Measurements from ENCODE around the gene USP10. TPM values are rescaled to one million over a fixed set of nuclear protein-coding genes. Genes with fewer than 3 reads are reported as not detected.

Gene USP10, protein sequence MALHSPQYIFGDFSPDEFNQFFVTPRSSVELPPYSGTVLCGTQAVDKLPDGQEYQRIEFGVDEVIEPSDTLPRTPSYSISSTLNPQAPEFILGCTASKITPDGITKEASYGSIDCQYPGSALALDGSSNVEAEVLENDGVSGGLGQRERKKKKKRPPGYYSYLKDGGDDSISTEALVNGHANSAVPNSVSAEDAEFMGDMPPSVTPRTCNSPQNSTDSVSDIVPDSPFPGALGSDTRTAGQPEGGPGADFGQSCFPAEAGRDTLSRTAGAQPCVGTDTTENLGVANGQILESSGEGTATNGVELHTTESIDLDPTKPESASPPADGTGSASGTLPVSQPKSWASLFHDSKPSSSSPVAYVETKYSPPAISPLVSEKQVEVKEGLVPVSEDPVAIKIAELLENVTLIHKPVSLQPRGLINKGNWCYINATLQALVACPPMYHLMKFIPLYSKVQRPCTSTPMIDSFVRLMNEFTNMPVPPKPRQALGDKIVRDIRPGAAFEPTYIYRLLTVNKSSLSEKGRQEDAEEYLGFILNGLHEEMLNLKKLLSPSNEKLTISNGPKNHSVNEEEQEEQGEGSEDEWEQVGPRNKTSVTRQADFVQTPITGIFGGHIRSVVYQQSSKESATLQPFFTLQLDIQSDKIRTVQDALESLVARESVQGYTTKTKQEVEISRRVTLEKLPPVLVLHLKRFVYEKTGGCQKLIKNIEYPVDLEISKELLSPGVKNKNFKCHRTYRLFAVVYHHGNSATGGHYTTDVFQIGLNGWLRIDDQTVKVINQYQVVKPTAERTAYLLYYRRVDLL
- 10 to 100 TPM; 75.2 to 75.8 TPM for total RNA-seq

DNA sequence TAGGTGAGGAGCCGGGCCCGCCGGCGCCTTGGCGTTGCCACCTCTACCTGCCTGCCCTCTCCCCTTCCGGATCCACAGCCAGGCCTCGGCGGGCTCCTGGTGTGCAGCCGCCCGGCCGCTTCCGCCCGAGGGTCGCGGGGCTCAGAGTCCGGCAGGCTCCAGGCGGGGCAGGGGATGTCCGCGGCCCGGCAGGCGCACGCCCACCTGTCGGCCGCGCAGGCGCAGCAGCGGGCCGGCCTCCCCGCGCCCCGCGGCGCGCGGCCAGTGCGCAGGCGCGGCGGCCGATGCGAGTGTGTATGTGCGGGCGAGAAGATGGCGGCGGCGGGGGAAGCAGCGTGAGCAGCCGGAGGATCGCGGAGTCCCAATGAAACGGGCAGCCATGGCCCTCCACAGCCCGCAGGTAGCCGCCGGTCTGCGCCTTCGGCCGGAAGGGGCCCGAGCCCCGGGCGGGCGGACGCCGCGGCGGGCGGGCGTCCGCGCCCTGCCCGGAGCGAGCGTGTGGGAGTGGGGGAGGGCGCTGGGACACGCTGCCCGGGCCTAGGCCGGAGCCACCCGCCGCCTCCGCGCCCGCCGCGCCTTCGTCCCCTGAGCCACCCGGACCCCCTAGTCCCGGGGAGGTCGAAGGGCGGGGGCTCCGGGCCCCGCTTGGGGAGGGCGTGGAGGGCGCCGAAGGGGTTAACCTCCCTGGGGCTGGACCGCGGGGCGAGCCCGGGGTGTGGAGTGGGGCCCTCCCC, at the start of gene USP10:
USP10 (plus strand) TSS at position 289 of the 734 bp plus-strand sequence; CDS start at position 380, 91 bp downstream.
- ATAC-seq (ENCODE audit: low read depth) (peak; percentile 92), DNase-seq (peak; percentile 95)
- Mint-ChIP-seq H3K36me3 (no peaks in the 10 kb centered on the region), H3K4me1 (peaks cover 20% of the 10 kb centered on the region), H3K9me3 (no peaks in the 10 kb centered on the region), H3K4me3 (peak within 1 kb of the TSS; percentile 97), H3K27ac (peak within 1 kb of the TSS; percentile 96), H3K27me3 (no peaks in the 10 kb centered on the region)
- POLR2A ChIA-PET: interaction anchor here (1.0 to 1.3 kb wide), 4 partner anchors 8 to 583 kb away, joined by 3 to 5 read pairs (median 4); partner anchors contain the start of gene MBTPS1

DNA sequence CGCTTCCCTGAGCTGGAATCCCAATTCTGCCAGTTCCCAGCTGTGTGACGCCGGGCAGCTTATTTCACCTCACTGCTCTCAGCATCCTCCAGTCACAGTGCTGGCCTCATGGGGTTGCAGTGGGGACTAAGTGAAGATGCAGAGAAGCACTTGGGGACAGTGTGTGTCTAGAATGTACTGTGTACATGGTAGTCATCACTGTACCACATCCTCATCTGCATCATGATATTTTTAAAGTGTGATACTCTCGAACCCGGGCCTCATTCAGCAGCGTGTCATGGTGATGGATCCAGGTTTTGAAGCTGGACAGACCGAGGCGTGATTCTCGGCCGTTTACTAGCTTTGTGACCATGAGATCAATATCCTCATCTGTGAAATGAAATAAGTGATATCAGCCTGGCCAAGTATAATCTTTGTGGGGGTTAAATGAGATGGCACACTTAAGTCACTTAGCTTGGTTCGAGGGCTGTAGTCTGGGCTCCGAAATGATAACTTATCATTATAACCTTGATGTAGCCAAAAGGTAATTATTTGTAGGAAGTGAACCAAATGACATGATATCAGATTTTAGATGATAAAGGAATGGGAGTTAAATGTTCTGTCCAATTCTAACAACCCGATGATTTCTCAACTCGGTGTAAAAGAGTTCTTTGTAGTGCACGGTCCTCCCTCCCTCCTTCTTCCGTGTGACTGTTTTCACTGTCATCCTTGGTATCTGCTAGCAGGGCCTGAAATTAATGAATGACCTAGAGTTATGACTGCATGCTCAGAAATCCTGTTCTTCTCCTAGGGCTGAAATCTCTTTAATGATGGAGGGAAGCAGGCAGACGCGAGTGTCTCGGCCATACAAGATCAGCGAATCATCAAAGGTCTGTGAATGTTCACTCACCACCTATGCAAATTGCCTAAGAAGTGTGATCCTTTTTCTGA, 49.5 kb upstream of the USP10 start:
- no peak overlapping the region for H3K27ac Mint-ChIP-seq
- peaks cover 2% of the 10 kb centered on the region for H3K9me3 Mint-ChIP-seq
- H3K27me3 Mint-ChIP-seq: peaks cover 17% of the 10 kb centered on the region
- DNase-seq: no peak
- H3K4me3 Mint-ChIP-seq: peak overlapping the region; percentile 68
- POLR2A ChIA-PET: interaction anchor here (0.7 to 1.4 kb wide), 2 partner anchors 135 to 136 kb away, joined by 4 read pairs; no protein-coding TSS in a partner anchor
- peaks cover 39% of the 10 kb centered on the region for H3K36me3 Mint-ChIP-seq
- no peak for ATAC-seq (ENCODE audit: low read depth)
- peaks cover 39% of the 10 kb centered on the region for H3K4me1 Mint-ChIP-seq

DNA sequence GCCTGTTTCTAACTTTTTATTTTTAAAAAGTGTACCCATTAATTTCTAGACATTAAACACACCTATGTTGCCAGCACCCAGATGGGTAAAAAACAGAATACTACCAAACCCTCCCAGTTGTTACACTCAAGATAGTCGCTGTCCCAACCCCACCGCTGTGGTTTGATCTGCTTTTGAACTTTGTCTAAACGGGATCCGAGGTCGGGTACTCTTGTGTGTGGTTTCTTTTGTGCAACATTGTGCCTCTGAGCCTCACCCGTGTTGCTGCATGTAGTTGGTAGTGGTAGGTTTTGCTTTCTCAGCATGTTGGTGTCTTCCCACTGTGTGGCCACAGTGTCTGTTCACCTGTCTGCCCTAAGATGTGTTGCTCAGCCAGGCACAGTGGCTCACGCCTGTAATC, 47.2 kb upstream of the USP10 start:
- Mint-ChIP-seq H3K27me3 (peaks cover 2% of the 10 kb centered on the region), H3K4me1 (peaks cover 46% of the 10 kb centered on the region), H3K9me3 (peaks cover 2% of the 10 kb centered on the region), H3K4me3 (peak overlapping the region; percentile 69), H3K27ac (peak overlapping the region; percentile 32), H3K36me3 (peaks cover 43% of the 10 kb centered on the region)
- ATAC-seq (ENCODE audit: low read depth): peak; percentile 38
- peak; percentile 43 for DNase-seq
- POLR2A ChIA-PET: interaction anchor here (0.7 to 1.0 kb wide), 2 partner anchors 9 to 464 kb away, joined by 3 read pairs; no protein-coding TSS in a partner anchor

DNA sequence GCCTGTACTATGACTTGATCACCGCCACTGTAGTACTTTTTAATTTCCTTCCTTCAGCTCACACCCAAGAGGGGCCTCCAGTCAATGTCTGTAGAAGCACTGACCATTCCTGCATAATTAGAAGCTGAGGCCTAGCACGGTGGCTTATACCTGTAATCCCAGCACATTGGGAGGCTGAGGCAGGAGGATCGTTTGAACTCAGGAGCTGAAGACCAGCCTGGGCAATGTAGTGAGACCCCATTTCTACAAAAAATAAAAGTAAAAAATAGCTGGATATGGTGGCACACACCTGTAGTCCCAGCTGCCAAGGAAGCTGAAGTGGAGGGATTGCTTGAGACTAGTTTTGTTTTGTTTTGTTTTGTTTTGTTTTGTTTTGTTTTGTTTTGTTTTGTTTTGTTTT, 45.6 kb upstream of the USP10 start:
- POLR2A ChIA-PET: interaction anchor here (0.5 to 1.3 kb wide), 2 partner anchors 16 to 386 kb away, joined by 3 to 4 read pairs; no protein-coding TSS in a partner anchor
- H3K27me3 Mint-ChIP-seq: no peaks in the 10 kb centered on the region
- H3K4me1 Mint-ChIP-seq: peaks cover 45% of the 10 kb centered on the region
- H3K9me3 Mint-ChIP-seq: peaks cover 2% of the 10 kb centered on the region
- DNase-seq: no peak
- H3K36me3 Mint-ChIP-seq: peaks cover 57% of the 10 kb centered on the region
- H3K27ac Mint-ChIP-seq: no peak overlapping the region
- H3K4me3 Mint-ChIP-seq: no peak overlapping the region
- no peak for ATAC-seq (ENCODE audit: low read depth)

DNA sequence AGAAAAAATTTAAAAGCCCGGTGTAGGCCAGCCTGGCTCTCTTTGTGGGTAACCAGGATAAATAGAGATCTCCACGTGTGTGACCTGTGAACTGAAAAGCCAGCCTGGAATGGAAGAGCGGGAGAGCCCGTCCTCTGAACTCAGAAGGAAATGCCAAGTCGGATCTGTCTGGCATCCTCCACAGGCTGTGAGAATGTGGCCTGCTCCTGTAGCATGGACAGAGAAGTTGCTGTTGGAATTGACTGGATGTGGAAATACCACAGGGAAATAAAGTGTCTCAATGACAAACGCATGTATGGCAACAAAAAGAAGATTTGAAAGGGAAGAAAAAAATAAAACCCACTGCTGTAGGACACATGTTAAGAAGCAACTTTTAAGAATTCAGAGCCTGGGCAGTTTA, 44.8 kb upstream of the USP10 start:
- H3K36me3 Mint-ChIP-seq: peaks cover 59% of the 10 kb centered on the region
- DNase-seq (no peak), ATAC-seq (ENCODE audit: low read depth) (no peak)
- peaks cover under 1% of the 10 kb centered on the region for H3K9me3 Mint-ChIP-seq
- POLR2A ChIA-PET: interaction anchor here (0.9 kb wide), 1 partner anchor 14 kb away, joined by 4 read pairs; no protein-coding TSS in a partner anchor
- H3K27me3 Mint-ChIP-seq: no peaks in the 10 kb centered on the region
- peak overlapping the region; percentile 27 for H3K4me3 Mint-ChIP-seq
- H3K4me1 Mint-ChIP-seq: peaks cover 46% of the 10 kb centered on the region
- H3K27ac Mint-ChIP-seq: no peak overlapping the region

DNA sequence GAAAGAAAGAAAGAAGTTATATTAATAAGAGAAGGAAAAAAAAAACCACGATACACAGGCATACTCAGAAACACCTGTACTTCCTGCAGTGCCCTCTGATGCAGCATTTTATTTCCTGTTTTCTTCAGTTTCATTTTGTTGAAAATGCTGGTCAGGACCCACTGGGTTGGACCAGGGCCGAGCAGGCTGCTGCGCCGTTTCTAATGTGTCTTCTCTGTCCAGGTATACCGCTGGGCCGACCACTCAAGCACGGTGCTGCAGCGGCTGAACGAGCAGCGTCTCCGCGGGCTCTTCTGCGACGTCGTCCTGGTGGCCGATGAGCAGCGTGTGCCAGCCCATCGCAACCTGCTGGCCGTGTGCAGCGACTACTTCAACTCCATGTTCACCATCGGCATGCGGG, 43.2 kb upstream of the USP10 start:
- POLR2A ChIA-PET: interaction anchor here (0.6 kb wide), 1 partner anchor 8 kb away, joined by 4 read pairs; no protein-coding TSS in a partner anchor
- H3K36me3 Mint-ChIP-seq: peaks cover 51% of the 10 kb centered on the region
- DNase-seq: no peak
- peak overlapping the region; percentile 60 for H3K4me3 Mint-ChIP-seq
- H3K27me3 Mint-ChIP-seq: no peaks in the 10 kb centered on the region
- peaks cover 39% of the 10 kb centered on the region for H3K4me1 Mint-ChIP-seq
- peak; percentile 46 for ATAC-seq (ENCODE audit: low read depth)
- H3K9me3 Mint-ChIP-seq: no peaks in the 10 kb centered on the region
- peak overlapping the region; percentile 70 for H3K27ac Mint-ChIP-seq

DNA sequence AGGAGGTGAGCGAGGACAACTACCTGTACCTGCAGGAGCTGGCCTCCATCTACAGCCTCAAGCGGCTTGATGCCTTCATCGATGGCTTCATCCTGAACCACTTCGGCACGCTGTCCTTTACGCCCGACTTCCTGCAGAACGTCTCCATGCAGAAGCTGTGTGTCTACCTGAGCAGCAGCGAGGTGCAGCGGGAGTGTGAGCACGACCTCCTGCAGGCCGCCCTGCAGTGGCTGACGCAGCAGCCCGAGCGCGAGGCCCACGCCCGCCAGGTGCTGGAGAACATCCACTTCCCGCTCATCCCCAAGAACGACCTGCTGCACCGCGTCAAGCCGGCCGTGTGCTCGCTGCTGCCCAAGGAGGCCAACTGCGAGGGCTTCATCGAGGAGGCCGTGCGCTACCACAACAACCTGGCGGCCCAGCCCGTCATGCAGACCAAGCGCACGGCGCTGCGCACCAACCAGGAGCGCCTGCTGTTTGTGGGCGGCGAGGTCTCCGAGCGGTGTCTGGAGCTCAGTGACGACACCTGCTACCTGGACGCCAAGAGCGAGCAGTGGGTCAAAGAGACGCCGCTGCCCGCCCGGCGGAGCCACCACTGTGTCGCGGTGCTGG, 42.5 kb upstream of the USP10 start:
- Mint-ChIP-seq H3K27ac (peak overlapping the region; percentile 70), H3K4me1 (peaks cover 38% of the 10 kb centered on the region), H3K27me3 (no peaks in the 10 kb centered on the region), H3K4me3 (peak overlapping the region; percentile 60), H3K9me3 (no peaks in the 10 kb centered on the region), H3K36me3 (peaks cover 48% of the 10 kb centered on the region)
- no peak for DNase-seq
- ATAC-seq (ENCODE audit: low read depth): no peak
- POLR2A ChIA-PET: interaction anchor here (0.6 kb wide), 2 partner anchors 8 to 21 kb away, joined by 4 to 5 read pairs; no protein-coding TSS in a partner anchor

DNA sequence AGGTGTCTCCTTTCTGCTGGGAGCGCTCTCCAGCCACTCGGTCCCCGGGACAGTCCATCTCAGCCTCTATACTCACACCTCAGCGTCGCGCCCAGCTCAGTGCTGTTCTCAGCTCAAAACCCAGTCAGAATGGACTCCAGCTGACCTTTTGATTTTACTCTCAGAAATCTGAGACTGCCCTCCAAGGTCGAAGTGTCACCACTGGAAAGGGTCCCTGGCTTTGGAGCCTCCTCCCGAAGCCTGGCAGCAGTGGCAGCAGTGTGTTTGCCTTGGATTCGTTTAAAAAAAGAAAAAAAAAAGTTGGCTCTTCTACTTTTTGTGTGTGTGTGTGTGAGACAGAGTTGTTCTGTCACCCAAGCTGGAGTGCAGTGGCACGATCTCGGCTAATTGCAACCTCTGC, 41.1 kb upstream of the USP10 start:
- H3K9me3 Mint-ChIP-seq: no peaks in the 10 kb centered on the region
- no peak overlapping the region for H3K27ac Mint-ChIP-seq
- H3K4me1 Mint-ChIP-seq: peaks cover 28% of the 10 kb centered on the region
- no peak for DNase-seq
- no peak for ATAC-seq (ENCODE audit: low read depth)
- POLR2A ChIA-PET: no interaction called here
- H3K4me3 Mint-ChIP-seq: no peak overlapping the region
- no peaks in the 10 kb centered on the region for H3K27me3 Mint-ChIP-seq
- peaks cover 46% of the 10 kb centered on the region for H3K36me3 Mint-ChIP-seq

DNA sequence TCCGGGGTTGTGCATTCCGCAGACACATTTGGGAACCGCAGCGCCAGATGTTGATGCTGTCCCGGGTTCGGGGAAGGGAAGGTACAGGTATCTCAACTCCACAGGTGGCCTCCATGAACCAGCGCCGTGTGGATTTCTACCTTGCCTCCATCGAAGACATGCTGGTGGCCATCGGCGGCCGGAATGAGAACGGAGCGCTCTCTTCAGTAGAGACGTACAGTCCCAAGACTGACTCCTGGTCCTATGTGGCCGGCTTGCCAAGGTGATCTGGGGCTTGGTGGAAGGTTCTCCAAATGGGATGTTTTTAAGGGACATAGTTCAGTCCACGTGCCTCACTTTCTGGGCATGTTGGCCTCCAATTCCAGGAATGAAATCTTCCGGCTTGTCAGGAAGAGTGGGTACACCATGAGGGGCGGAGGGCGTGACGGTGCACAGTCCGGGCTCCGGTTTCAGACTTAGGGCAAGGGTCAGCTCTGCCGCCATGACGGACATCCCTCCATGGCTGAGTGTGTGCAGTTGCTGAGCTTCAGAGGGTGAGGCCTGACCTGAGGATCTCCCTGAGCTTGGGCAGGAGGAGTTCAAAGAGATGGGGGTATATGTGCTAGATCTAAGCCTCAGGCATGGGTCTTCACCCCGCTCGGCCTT, 40.0 kb upstream of the USP10 start:
- Mint-ChIP-seq H3K27ac (no peak overlapping the region), H3K4me3 (no peak overlapping the region), H3K36me3 (peaks cover 49% of the 10 kb centered on the region), H3K27me3 (no peaks in the 10 kb centered on the region), H3K4me1 (peaks cover 28% of the 10 kb centered on the region), H3K9me3 (no peaks in the 10 kb centered on the region)
- ATAC-seq (ENCODE audit: low read depth): no peak
- no peak for DNase-seq
- POLR2A ChIA-PET: no interaction called here

DNA sequence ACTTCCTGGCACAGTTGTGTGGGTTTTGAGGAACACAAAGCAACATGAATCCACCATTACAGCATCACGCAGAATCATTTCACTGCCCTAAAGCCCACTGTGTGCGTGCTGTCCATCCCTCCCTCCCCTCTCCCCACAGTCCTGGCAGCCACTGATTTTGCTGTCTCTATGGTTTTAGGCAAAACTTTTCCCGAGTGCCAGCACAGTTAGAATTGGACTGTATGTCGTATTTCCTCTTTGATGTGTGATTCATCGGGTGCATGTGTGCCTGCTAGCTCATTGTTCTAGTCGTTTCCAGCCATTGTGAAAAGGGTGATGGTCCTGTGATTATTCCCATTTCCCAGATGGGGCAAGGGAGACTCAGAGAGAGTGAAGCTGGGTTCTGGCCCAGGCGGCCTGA, 38.8 kb upstream of the USP10 start:
- no peak for DNase-seq
- Mint-ChIP-seq H3K36me3 (peaks cover 44% of the 10 kb centered on the region), H3K9me3 (no peaks in the 10 kb centered on the region), H3K27ac (no peak overlapping the region), H3K27me3 (no peaks in the 10 kb centered on the region), H3K4me3 (no peak overlapping the region), H3K4me1 (peaks cover 21% of the 10 kb centered on the region)
- POLR2A ChIA-PET: no interaction called here
- no peak for ATAC-seq (ENCODE audit: low read depth)

DNA sequence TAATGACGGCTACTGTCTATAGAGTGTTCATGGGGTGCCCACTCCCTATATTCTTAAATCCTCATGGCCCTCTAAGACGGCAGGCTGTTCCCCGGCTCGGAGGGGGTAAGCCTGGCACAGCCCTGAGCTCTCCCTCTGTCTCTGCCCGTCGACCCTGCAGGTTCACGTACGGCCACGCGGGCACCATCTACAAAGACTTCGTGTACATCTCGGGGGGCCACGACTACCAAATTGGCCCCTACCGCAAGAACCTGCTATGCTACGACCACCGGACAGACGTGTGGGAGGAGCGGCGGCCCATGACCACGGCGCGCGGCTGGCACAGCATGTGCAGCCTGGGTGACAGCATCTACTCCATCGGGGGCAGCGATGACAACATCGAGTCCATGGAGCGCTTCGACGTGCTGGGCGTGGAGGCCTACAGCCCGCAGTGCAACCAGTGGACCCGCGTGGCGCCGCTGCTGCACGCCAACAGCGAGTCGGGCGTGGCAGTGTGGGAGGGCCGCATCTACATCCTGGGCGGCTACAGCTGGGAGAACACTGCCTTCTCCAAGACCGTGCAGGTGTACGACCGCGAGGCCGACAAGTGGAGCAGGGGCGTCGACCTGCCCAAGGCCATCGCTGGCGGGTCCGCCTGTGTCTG, 38.3 kb upstream of the USP10 start:
- no peak overlapping the region for H3K4me3 Mint-ChIP-seq
- no peak overlapping the region for H3K27ac Mint-ChIP-seq
- ATAC-seq (ENCODE audit: low read depth): no peak
- peaks cover 17% of the 10 kb centered on the region for H3K4me1 Mint-ChIP-seq
- peaks cover 44% of the 10 kb centered on the region for H3K36me3 Mint-ChIP-seq
- no peaks in the 10 kb centered on the region for H3K9me3 Mint-ChIP-seq
- no peaks in the 10 kb centered on the region for H3K27me3 Mint-ChIP-seq
- no peak for DNase-seq
- POLR2A ChIA-PET: no interaction called here

All from activated naive CD8-positive, alpha-beta T cell treated with anti-CD3 and anti-CD28 coated beads, Interleukin-2, amount 10 ng/mL, durations not matched to agents 7 days and 5 days (primary cell).